MG63 (cell line): ENCODE measurements around the gene ATP13A3. TPM values are rescaled to one million over a fixed set of nuclear protein-coding genes. Genes with fewer than 3 reads are reported as not detected.

Experiments used
- DNase-seq: peaks from one replicate; pipeline ENCODE4 v3.0.0-alpha.2; 2020
- H3K27me3 ChIP-seq: fragments of 250-450 bp; sonication (Bioruptor Pico); 2 replicates; pipeline ENCODE4 v1.5.1; 2020; ENCODE audit warnings: mild to moderate bottlenecking, moderate library complexity
- H3K36me3 ChIP-seq: fragments of 250-450 bp; sonication (Bioruptor Pico); 2 replicates; pipeline ENCODE4 v1.5.1; 2020; ENCODE audit warnings: mild to moderate bottlenecking, moderate library complexity
- H3K4me3 ChIP-seq: fragments of 250-450 bp; sonication (Bioruptor Pico); 2 replicates; pipeline ENCODE4 v1.5.1; 2020; ENCODE audit warnings: mild to moderate bottlenecking, moderate library complexity
- H3K9me3 ChIP-seq: fragments of 250-450 bp; sonication (Bioruptor Pico); 2 replicates; pipeline ENCODE4 v1.5.1; 2020; ENCODE audit warnings: mild to moderate bottlenecking, moderate library complexity
- total RNA-seq: library from RNA; depleted of rRNA; stranded (reverse); fragments of >200 nt; shearing (Covaris generic); gene quantifications from 2 replicates; pipeline ENCODE4 v1.2.3, GENCODE V29; 2014; ENCODE audit warnings: low replicate concordance

Gene ATP13A3
- total RNA-seq, 1 experiment from 2014 or later = 76.9 TPM

- no peak for DNase-seq
- no peaks in the 10 kb centered on the region for H3K9me3 ChIP-seq
These were observed 90.3 kb downstream of the ATP13A3 start for GRCh38 chr3:194396539-194396858.

GRCh38 chr3:194395778-194396538 lies 90.8 kb downstream of the ATP13A3 start:
- Histone ChIP-seq H3K27me3 (no peaks in the 10 kb centered on the region), H3K4me3 (no peak overlapping the region), H3K9me3 (peaks cover 1% of the 10 kb centered on the region), H3K36me3 (no peaks in the 10 kb centered on the region)
- DNase-seq = no peak

More at GRCh38 chr3:194396539-194396858, 90.3 kb downstream of the ATP13A3 start:
- no peak overlapping the region for H3K4me3 ChIP-seq
- no peaks in the 10 kb centered on the region for H3K36me3 ChIP-seq
- no peaks in the 10 kb centered on the region for H3K27me3 ChIP-seq

- no peak for DNase-seq
- Histone ChIP-seq H3K27me3 (no peaks in the 10 kb centered on the region), H3K9me3 (peaks cover 7% of the 10 kb centered on the region), H3K4me3 (no peak overlapping the region), H3K36me3 (no peaks in the 10 kb centered on the region)
These were observed 91.6 kb downstream of the ATP13A3 start for GRCh38 chr3:194395212-194395611.

GRCh38 chr3:194392576-194392975 lies 94.2 kb downstream of the ATP13A3 start:
- no peak overlapping the region for H3K4me3 ChIP-seq
- peaks cover 8% of the 10 kb centered on the region for H3K9me3 ChIP-seq
- no peaks in the 10 kb centered on the region for H3K27me3 ChIP-seq
- H3K36me3 ChIP-seq = no peaks in the 10 kb centered on the region
- DNase-seq = no peak

GRCh38 chr3:194390835-194391234 lies 96.0 kb downstream of the ATP13A3 start:
- H3K9me3 ChIP-seq = peaks cover 8% of the 10 kb centered on the region
- H3K27me3 ChIP-seq = no peaks in the 10 kb centered on the region
- DNase-seq = no peak
- H3K36me3 ChIP-seq = no peaks in the 10 kb centered on the region
- H3K4me3 ChIP-seq = no peak overlapping the region

- H3K27me3 ChIP-seq = no peaks in the 10 kb centered on the region; the same call in 1 of the 2 replicates
- H3K4me3 ChIP-seq = no peak overlapping the region
- H3K36me3 ChIP-seq = no peaks in the 10 kb centered on the region
- peaks cover 8% of the 10 kb centered on the region for H3K9me3 ChIP-seq
- DNase-seq = no peak
These were observed 97.5 kb downstream of the ATP13A3 start for GRCh38 chr3:194389269-194389668.

- H3K9me3 ChIP-seq = peaks cover 8% of the 10 kb centered on the region
- no peak overlapping the region for H3K4me3 ChIP-seq
- DNase-seq = no peak
- H3K36me3 ChIP-seq = no peaks in the 10 kb centered on the region
- H3K27me3 ChIP-seq = no peaks in the 10 kb centered on the region; the same call in 1 of the 2 replicates
These were observed 98.8 kb downstream of the ATP13A3 start for GRCh38 chr3:194387926-194388418.

- H3K4me3 ChIP-seq = no peak overlapping the region
- no peaks in the 10 kb centered on the region for H3K36me3 ChIP-seq
- no peaks in the 10 kb centered on the region; the same call in 1 of the 2 replicates for H3K27me3 ChIP-seq
- peaks cover 8% of the 10 kb centered on the region for H3K9me3 ChIP-seq
- no peak for DNase-seq
These were observed 99.5 kb downstream of the ATP13A3 start for GRCh38 chr3:194387276-194387675.

GRCh38 chr3:194386648-194387047 lies 100.2 kb downstream of the ATP13A3 start:
- DNase-seq = no peak
- no peaks in the 10 kb centered on the region for H3K36me3 ChIP-seq
- no peaks in the 10 kb centered on the region; the same call in 1 of the 2 replicates for H3K27me3 ChIP-seq
- H3K4me3 ChIP-seq = no peak overlapping the region
- peaks cover 8% of the 10 kb centered on the region for H3K9me3 ChIP-seq

- DNase-seq = no peak
- Histone ChIP-seq H3K4me3 (no peak overlapping the region), H3K36me3 (no peaks in the 10 kb centered on the region), H3K27me3 (no peaks in the 10 kb centered on the region; the same call in 1 of the 2 replicates), H3K9me3 (peaks cover 8% of the 10 kb centered on the region)
These were observed 100.7 kb downstream of the ATP13A3 start for GRCh38 chr3:194386066-194386465.

- H3K9me3 ChIP-seq = no peaks in the 10 kb centered on the region
- H3K4me3 ChIP-seq = no peak overlapping the region
- no peaks in the 10 kb centered on the region for H3K36me3 ChIP-seq
- no peak for DNase-seq
- H3K27me3 ChIP-seq = no peaks in the 10 kb centered on the region; the same call in 1 of the 2 replicates
These were observed 102.2 kb downstream of the ATP13A3 start for GRCh38 chr3:194384569-194385001.

- no peaks in the 10 kb centered on the region; the same call in 1 of the 2 replicates for H3K27me3 ChIP-seq
- no peaks in the 10 kb centered on the region for H3K9me3 ChIP-seq
- no peak for DNase-seq
- no peaks in the 10 kb centered on the region for H3K36me3 ChIP-seq
- H3K4me3 ChIP-seq = no peak overlapping the region
These were observed 102.6 kb downstream of the ATP13A3 start for GRCh38 chr3:194384156-194384555.

GRCh38 chr3:194383276-194383940 lies 103.4 kb downstream of the ATP13A3 start:
- Histone ChIP-seq H3K9me3 (no peaks in the 10 kb centered on the region), H3K27me3 (no peaks in the 10 kb centered on the region; the same call in 1 of the 2 replicates), H3K4me3 (no peak overlapping the region), H3K36me3 (no peaks in the 10 kb centered on the region)
- no peak for DNase-seq

- H3K9me3 ChIP-seq = no peaks in the 10 kb centered on the region
- H3K36me3 ChIP-seq = no peaks in the 10 kb centered on the region
- no peaks in the 10 kb centered on the region; the same call in 1 of the 2 replicates for H3K27me3 ChIP-seq
- no peak for DNase-seq
- H3K4me3 ChIP-seq = no peak overlapping the region
These were observed 103.9 kb downstream of the ATP13A3 start for GRCh38 chr3:194382892-194383223.

- Histone ChIP-seq H3K9me3 (no peaks in the 10 kb centered on the region), H3K4me3 (no peak overlapping the region), H3K27me3 (no peaks in the 10 kb centered on the region; the same call in 1 of the 2 replicates), H3K36me3 (no peaks in the 10 kb centered on the region)
- DNase-seq = no peak
These were observed 104.5 kb downstream of the ATP13A3 start for GRCh38 chr3:194382196-194382891.

GRCh38 chr3:194381460-194381875 lies 105.3 kb downstream of the ATP13A3 start:
- Histone ChIP-seq H3K4me3 (no peak overlapping the region), H3K9me3 (no peaks in the 10 kb centered on the region), H3K36me3 (no peaks in the 10 kb centered on the region), H3K27me3 (no peaks in the 10 kb centered on the region; the same call in 1 of the 2 replicates)
- DNase-seq = no peak

GRCh38 chr3:194380326-194380725 lies 106.5 kb downstream of the ATP13A3 start:
- no peaks in the 10 kb centered on the region for H3K36me3 ChIP-seq
- no peaks in the 10 kb centered on the region; the same call in 1 of the 2 replicates for H3K27me3 ChIP-seq
- DNase-seq = no peak
- no peaks in the 10 kb centered on the region for H3K9me3 ChIP-seq
- H3K4me3 ChIP-seq = no peak overlapping the region
